ENCODE data around the gene SNCAIP.
"Not testable (repeated sequence)": the region's sequence is repeated elsewhere in the genome, so short reads cannot be mapped to it uniquely, and the experiment has no call there.

SNCAIP gene

GRCh38 chr5:122468351-122469116 lies 156.5 kb downstream of the SNCAIP start:
- no peak for DNase-seq (ENCODE audit: low read depth)

DNA sequence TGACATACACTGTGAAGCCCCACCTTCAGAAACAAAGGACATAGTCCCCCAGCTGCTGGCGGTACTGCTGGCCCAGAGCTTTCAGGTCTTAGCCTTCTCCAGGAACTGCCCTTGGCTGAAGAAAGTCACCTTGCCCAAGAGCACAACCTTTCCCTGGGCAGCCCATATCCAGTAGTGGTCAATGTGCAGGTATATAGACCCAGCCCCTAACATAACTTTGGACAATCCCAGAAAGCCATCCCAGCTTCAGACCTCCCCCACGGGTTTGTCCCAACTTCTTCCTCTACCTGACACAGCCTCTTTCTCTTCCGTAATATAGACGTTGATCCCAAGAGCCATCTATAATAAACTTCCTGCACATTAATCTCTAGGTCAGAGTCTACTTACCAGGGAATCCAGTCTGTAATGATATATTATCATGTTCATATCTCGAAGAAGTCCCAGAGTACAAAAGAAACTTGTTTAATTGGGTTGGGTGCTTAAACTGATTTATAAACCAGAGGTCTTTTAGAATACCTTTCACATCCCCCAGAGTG lies 157.4 kb downstream of the SNCAIP start:
- DNase-seq (ENCODE audit: low read depth), result no peak

GRCh38 chr5:122470365-122470764 lies 158.3 kb downstream of the SNCAIP start:
- no peak for DNase-seq (ENCODE audit: low read depth)

DNA sequence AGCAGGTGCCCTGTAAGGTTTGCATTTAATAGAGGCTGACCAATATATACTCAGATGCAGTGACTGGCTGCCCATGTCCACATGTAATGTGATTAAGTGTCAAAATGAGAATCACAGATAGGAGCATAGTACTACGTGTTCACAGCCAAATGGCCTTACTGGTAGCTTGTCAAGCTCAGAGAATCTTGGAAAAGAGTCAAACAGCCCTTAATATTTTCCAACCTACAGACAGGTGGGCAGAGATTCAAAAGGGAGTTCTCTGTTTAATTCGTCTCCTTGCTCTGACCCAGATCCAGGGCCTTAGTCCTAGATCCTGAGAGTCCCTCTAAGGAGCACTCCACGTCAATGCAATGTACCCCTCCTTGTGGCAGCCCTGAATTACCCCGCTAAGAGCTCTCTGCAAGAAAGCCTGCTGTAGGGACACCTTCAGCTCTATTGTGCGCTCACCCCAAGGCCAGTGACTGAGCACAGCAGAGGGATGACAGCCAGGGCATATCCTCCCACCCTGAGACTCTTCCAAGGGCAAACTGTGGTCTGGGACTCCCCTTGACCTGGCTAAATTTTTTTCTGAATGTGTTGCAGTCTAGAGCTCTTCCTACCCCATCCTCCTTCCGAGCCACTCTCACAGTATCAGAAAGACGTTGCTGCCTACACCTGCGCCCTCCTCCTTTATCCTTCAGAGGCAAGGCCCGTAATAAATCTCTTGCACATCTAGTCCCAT lies 159.2 kb downstream of the SNCAIP start:
- DNase-seq (ENCODE audit: low read depth), result no peak

DNA sequence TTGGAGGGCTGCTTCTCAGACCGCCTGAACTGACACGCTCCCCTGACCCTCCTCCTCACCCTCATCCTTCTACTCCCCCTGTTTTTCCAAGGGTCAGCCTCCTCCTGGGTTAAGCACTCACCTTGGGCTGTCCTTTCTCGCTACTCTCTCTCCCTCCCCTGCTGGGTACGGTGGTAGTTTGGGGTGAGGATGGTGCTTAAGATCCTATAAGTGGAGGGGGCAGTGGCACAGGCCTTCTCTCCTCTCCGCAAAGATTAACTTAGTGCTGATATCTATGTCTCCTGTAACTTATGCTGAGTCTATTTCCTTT lies 159.7 kb downstream of the SNCAIP start:
- DNase-seq (ENCODE audit: low read depth), result no peak

GRCh38 chr5:122473138-122473843 lies 161.3 kb downstream of the SNCAIP start:
- DNase-seq (ENCODE audit: low read depth), result no peak

DNA sequence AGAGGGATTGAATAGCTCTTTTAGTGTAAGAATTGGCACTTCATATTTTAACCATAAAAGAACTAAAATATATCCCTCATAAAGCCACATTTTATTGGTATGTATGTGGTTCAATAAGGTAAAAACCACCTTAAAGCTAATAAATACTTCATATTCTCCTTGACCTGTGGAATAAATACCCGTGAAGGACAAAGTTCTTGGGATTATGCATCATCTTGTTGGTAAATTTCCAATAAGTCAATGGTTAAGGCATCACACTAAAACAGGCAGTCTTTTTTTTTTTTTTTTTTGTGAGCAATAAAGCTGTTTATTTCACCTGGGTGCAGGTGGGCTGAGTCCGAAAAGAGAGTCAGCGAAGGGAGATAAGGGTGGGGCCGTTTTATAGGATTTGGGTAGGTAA lies 161.9 kb downstream of the SNCAIP start:
- DNase-seq (ENCODE audit: low read depth), result no peak

GRCh38 chr5:122478741-122479442 lies 166.9 kb downstream of the SNCAIP start:
- DNase-seq (ENCODE audit: low read depth), result no peak

GRCh38 chr5:122480146-122480545 lies 168.1 kb downstream of the SNCAIP start:
- no peak for DNase-seq (ENCODE audit: low read depth)

- DNase-seq (ENCODE audit: low read depth), result no peak
These were observed 172.1 kb downstream of the SNCAIP start for GRCh38 chr5:122484103-122484502.

- no peak for DNase-seq (ENCODE audit: low read depth)
These were observed 173.2 kb downstream of the SNCAIP start for GRCh38 chr5:122485226-122485625.

DNA sequence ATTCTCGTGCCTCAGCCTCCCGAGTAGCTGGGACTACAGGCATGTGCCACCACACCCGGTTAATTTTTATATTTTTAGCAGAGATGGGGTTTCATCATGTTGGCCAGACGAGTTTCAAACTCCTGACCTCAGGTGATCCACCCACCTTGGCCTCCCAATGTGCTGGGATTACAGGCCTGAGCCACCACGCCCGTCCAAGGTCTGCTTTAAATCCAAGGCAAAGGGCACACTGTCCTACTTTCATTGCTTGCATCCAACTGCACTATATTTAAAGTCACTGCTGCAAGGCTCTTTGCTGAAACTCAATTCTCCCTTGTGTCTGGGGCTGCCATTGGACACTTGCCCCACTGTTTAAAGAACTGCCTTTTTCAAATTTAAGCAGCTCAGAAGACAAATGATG lies 174.6 kb downstream of the SNCAIP start:
- DNase-seq (ENCODE audit: low read depth), result not testable (repeated sequence)

- no peak for DNase-seq (ENCODE audit: low read depth)
These were observed 178.7 kb downstream of the SNCAIP start for GRCh38 chr5:122490718-122491117.

DNA sequence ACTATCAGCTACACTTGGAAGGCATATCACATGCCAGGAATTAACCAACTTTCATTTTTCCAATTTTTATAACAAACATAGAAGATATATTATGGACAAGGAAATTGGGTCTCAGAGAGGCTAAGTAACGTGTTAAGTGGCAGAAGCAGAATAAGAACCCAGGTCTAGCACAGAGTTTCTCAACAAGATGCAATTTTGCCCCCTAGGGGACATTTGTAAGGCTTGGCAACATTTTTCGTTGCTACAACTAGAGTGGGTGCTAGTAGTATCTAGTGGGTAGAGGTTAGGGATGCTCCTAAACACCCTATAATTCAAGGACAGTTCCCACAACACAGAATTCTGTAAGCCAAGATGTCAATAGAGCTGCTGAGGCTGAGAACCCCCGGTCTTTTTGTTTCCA lies 180.6 kb downstream of the SNCAIP start:
- DNase-seq (ENCODE audit: low read depth), result no peak

- DNase-seq (ENCODE audit: low read depth), result no peak
These were observed 181.3 kb downstream of the SNCAIP start for GRCh38 chr5:122493091-122494021.

DNA sequence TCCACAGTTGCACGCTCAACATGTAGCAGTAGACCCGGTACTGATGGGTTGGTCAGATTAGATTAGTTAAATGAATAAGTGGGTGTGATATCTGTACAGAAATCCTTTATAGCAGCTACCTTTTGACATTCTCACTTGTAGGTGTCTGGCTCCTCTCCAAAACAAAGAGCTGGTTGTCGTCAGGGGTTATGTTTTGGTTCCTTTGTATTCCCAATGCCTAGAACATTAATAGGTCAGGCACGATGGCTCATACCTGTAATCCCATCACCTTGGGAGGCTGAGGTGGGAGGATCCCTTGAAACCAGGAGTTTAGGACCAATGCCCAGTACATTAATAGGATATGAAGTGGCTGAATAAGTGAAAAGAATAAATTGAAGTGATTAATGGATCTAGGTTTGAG lies 182.1 kb downstream of the SNCAIP start:
- no peak for DNase-seq (ENCODE audit: low read depth)

- DNase-seq (ENCODE audit: low read depth), result no peak
These were observed 186.1 kb downstream of the SNCAIP start for GRCh38 chr5:122498163-122498562.

GRCh38 chr5:122499585-122499984 lies 187.5 kb downstream of the SNCAIP start:
- DNase-seq (ENCODE audit: low read depth), result no peak

- DNase-seq (ENCODE audit: low read depth), result no peak
These were observed 188.4 kb downstream of the SNCAIP start for GRCh38 chr5:122500245-122501088.

DNA sequence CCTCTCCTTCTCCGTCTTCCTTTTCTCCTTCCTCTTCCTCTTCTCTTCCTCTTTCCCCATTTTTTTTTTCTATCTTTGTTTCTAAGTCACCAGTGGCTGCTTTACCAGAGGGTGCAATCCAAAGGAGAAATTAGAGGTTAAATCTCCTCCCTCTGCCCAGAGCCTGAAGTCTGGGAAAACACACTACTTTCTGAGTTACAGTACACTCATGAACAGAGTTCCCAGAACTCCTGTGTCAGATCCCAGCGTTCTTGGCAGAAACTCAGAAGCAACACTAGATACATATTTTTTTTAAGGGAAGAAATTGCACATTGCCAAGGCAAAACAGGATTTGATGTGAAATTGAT lies 189.0 kb downstream of the SNCAIP start:
- DNase-seq (ENCODE audit: low read depth), result no peak

Measured in stimulated activated CD8-positive, alpha-beta memory T cell treated with anti-CD3 and anti-CD28 coated beads, Interleukin-12 subunit alpha, Interleukin-12 subunit beta, amount 100 ng/mL, for 1 hour (primary cell).